A673 (cell line): ENCODE results near the gene KRT86. TPM values are rescaled to one million over a fixed set of nuclear protein-coding genes. Genes with fewer than 3 reads are reported as not detected.
"Not testable (repeated sequence)": the region's sequence is repeated elsewhere in the genome, so short reads cannot be mapped to it uniquely, and the experiment has no call there.

Source experiments
- BruUV-seq: library from RNA; stranded (reverse); fragments of 400-500 nt; replicated peaks from 2 replicates; lab custom pipeline; 2021; lab: Mats Ljungman, UMichigan
- CTCF ChIA-PET: fragments of 300-600 bp; sonication (Branson Sonifier 250); formaldehyde crosslinking; loops from one replicate; lab custom pipeline; 2022; ENCODE audit warnings: antibody characterized with exemption; lab: Charles Lee
- POLR2A ChIA-PET: fragments of 300-600 bp; sonication (Branson Sonifier 250); formaldehyde crosslinking; loops from one replicate; lab custom pipeline; 2022; ENCODE audit warnings: antibody characterized with exemption; ENCODE audit not compliant: low non-redundant PET; lab: Charles Lee
- DNase-seq: peaks from one replicate; pipeline ENCODE4 v3.0.0-alpha.2; 2015; ENCODE audit warnings: low spot score
- H3K27ac ChIP-seq: fragments of 200-600 bp; sonication (generic); 2 replicates; pipeline ENCODE4 v1.5.1; 2016; ENCODE audit warnings: mixed run types, low read depth, mild to moderate bottlenecking, mixed read lengths, antibody characterized with exemption, low read length; ENCODE audit not compliant: poor library complexity, severe bottlenecking
- H3K27me3 ChIP-seq: fragments of 200-600 bp; sonication (generic); replicated peaks from 2 replicates; pipeline ENCODE4 v1.6.1; 2017; ENCODE audit warnings: mixed run types, low read depth, mild to moderate bottlenecking, mixed read lengths, antibody characterized with exemption, low read length; ENCODE audit not compliant: insufficient read depth, poor library complexity
- H3K36me3 ChIP-seq: fragments of 200-600 bp; sonication (generic); 2 replicates; pipeline ENCODE4 v1.6.1; 2016; ENCODE audit warnings: mixed run types, mild to moderate bottlenecking, mixed read lengths, antibody characterized with exemption, low read length; ENCODE audit not compliant: insufficient read depth, poor library complexity, severe bottlenecking
- H3K4me1 ChIP-seq: fragments of 200-600 bp; sonication (generic); 2 replicates; pipeline ENCODE4 v1.6.1; 2017; ENCODE audit warnings: mixed run types, mild to moderate bottlenecking, mixed read lengths, antibody characterized with exemption, low read length; ENCODE audit not compliant: insufficient read depth, poor library complexity, severe bottlenecking
- H3K4me3 ChIP-seq: fragments of 200-600 bp; sonication (generic); 2 replicates; pipeline ENCODE4 v1.5.1; 2016; ENCODE audit warnings: low read depth, mixed run types, mild to moderate bottlenecking, mixed read lengths, low read length; ENCODE audit not compliant: poor library complexity, severe bottlenecking
- H3K9me3 ChIP-seq: fragments of 200-600 bp; sonication (generic); 2 replicates; pipeline ENCODE4 v1.6.1; 2016; ENCODE audit warnings: mixed run types, low read depth, mild to moderate bottlenecking, mixed read lengths, antibody characterized with exemption, low read length; ENCODE audit not compliant: poor library complexity, severe bottlenecking
- EZH2 ChIP-seq: fragments of 200-600 bp; sonication (generic); IDR thresholded peaks from 2 replicates; pipeline ENCODE4 v1.6.1; 2017; ENCODE audit warnings: borderline replicate concordance, low read depth, mild to moderate bottlenecking, mixed read lengths, antibody characterized with exemption, low read length; ENCODE audit not compliant: poor library complexity, severe bottlenecking
- intact Hi-C: fragments of 100-400 bp; cut with micrococcal nuclease; formaldehyde crosslinking; loops from one replicate; pipeline ENCODE4 v1.10.0; 2022; ENCODE audit not compliant: unreplicated experiment
- total RNA-seq: library from RNA; stranded (reverse); gene quantifications from 2 replicates; pipeline ENCODE4 v1.2.3, GENCODE V29; 2021
- TF ChIP-seq, protein P1 (sequence below): fragments of 300-800, 200-600 bp; sonication (generic); conservative IDR thresholded peaks from 2 replicates; pipeline ENCODE4 v1.5.1; 2017; ENCODE audit warnings: low read depth, mild to moderate bottlenecking, antibody characterized with exemption, low read length, moderate library complexity, mixed read lengths

KRT86 gene
- total RNA-seq, 1 experiment from 2014 or later, result not detected

- TF ChIP-seq, protein P1, sequence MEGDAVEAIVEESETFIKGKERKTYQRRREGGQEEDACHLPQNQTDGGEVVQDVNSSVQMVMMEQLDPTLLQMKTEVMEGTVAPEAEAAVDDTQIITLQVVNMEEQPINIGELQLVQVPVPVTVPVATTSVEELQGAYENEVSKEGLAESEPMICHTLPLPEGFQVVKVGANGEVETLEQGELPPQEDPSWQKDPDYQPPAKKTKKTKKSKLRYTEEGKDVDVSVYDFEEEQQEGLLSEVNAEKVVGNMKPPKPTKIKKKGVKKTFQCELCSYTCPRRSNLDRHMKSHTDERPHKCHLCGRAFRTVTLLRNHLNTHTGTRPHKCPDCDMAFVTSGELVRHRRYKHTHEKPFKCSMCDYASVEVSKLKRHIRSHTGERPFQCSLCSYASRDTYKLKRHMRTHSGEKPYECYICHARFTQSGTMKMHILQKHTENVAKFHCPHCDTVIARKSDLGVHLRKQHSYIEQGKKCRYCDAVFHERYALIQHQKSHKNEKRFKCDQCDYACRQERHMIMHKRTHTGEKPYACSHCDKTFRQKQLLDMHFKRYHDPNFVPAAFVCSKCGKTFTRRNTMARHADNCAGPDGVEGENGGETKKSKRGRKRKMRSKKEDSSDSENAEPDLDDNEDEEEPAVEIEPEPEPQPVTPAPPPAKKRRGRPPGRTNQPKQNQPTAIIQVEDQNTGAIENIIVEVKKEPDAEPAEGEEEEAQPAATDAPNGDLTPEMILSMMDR, result 0 out of 2 replicates have a peak, but pooled peaks have one; percentile 21
- H3K9me3 ChIP-seq, H3K4me3 ChIP-seq, H3K27ac ChIP-seq, H3K4me1 ChIP-seq, BruUV-seq, intact Hi-C loops, H3K27me3 ChIP-seq, DNase-seq, POLR2A ChIA-PET, H3K36me3 ChIP-seq: not testable (repeated sequence)
- CTCF ChIA-PET, result interaction anchor here (0.6 kb wide), 1 partner anchor 358 kb away, joined by 4 read pairs; no protein-coding TSS in a partner anchor
These were observed 22.2 kb upstream of the KRT86 start for GRCh38 chr12:52252175-52252615.

DNA sequence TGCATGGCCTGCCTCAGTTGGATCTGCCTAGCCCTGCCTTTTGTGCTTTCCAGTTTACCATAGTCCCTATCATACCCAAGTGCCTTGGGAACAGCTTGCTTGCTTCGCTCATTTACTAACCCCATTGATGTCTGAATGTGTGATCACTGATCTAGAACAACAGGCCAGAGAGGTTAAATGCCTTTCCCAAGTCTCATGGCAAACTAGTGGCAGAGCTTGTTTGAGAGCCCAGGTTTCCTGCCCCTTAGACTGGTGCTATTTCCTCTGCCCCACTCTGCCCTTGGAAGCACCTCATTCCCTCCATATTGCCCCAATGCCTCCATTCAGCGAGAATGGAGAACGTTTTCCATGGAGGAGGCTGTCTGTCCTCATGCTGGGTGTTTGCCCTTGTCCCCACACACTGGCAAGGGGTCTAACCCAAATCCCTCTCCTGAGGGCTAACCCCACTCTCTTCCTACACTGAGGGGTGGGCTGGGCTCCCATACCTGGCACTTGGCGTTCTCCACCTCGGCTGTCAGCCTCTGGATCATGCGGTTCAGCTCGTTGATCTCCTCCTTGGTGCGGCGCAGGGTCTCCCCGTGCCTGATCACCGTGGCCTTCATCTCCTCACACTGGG is 21.6 kb upstream of the KRT86 start:
- Histone ChIP-seq H3K27me3 (peaks cover 9% of the 10 kb centered on the region), H3K36me3 (no peaks in the 10 kb centered on the region), H3K4me1 (no peaks in the 10 kb centered on the region), H3K27ac (no peak overlapping the region), H3K9me3 (no peaks in the 10 kb centered on the region), H3K4me3 (no peak overlapping the region)
- no peak for TF ChIP-seq EZH2
- TF ChIP-seq, protein P1, result no peak
- ChIA-PET POLR2A (no interaction called here), CTCF (no interaction called here)
- no TSS peak for BruUV-seq
- intact Hi-C loops, result no loop called here
- DNase-seq, result no peak

- BruUV-seq, result no TSS peak
- DNase-seq, result no peak
- CTCF ChIA-PET, result no interaction called here
- H3K4me1 ChIP-seq, result no peaks in the 10 kb centered on the region
- no peak overlapping the region for H3K4me3 ChIP-seq
- no peaks in the 10 kb centered on the region for H3K36me3 ChIP-seq
- no peak for TF ChIP-seq EZH2
- no peaks in the 10 kb centered on the region for H3K9me3 ChIP-seq
- POLR2A ChIA-PET, result no interaction called here
- intact Hi-C loops, result no loop called here
- no peak overlapping the region for H3K27ac ChIP-seq
- peaks cover 16% of the 10 kb centered on the region for H3K27me3 ChIP-seq
These were observed 20.9 kb upstream of the KRT86 start for GRCh38 chr12:52253391-52254179.
